COR-L47 (cell line): ENCODE results near the gene OR3A2.
"Not testable (repeated sequence)": the region's sequence is repeated elsewhere in the genome, so short reads cannot be mapped to it uniquely, and the experiment has no call there.

ENCODE experiments used
- DNase-seq: peaks from one replicate; lab custom pipeline; 2025; lab: John Stamatoyannopoulos, UW

Gene OR3A2

DNA sequence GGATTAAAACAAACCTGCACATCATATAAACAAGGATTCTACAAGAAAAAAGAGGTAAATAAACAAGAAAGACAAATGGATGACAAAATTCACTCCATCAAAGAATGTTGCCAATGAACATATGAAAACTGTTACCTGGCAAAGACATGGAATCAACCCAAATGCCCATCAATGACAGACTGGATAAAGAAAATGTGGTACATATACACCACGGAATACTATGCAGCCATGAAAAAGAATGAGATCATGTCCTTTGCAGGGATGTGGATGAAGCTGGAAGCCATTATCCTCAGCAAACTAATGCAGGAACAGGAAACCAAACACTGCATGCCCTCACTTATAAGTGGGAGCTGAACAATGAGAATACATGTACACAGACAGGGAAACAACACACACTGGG, 92.6 kb downstream of the OR3A2 start:
- DNase-seq, result not testable (repeated sequence)

DNA sequence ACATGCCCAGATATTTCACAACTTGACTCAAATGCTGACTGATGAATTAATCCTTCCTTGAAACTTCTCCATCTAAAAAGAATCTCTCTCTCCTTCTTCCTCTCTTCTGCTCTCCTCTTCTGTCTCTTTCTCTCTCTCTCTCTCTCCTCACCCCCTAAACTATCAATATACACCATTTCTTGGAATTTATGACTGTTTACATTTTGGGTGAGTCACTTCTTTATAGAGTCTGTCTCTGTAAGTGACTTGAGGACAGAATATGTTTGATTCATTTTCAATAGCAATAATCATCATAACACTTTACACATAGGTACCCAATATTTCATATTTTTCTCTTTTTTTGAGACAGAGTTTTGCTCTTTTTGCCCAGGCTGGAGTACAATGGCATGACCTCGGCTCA, 103.2 kb downstream of the OR3A2 start:
- no peak for DNase-seq

DNA sequence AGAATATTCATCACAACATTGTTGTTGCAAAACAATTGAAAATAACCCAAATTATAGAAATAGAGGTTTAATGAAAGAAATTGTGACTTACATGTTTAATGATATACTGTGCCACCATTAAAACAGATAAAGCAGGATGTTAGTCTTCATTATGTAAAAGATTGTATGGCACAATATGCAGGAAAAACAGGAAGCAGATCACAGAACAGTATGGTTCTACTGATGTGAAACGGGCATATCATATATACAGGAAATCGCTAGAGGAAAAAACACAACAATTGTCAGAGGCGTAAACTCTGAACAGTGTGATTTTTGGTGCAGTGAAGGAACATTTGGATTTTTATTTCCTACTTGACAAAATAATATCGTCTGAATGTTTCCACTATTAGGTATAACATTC, 110.0 kb downstream of the OR3A2 start:
- DNase-seq, result no peak

DNA sequence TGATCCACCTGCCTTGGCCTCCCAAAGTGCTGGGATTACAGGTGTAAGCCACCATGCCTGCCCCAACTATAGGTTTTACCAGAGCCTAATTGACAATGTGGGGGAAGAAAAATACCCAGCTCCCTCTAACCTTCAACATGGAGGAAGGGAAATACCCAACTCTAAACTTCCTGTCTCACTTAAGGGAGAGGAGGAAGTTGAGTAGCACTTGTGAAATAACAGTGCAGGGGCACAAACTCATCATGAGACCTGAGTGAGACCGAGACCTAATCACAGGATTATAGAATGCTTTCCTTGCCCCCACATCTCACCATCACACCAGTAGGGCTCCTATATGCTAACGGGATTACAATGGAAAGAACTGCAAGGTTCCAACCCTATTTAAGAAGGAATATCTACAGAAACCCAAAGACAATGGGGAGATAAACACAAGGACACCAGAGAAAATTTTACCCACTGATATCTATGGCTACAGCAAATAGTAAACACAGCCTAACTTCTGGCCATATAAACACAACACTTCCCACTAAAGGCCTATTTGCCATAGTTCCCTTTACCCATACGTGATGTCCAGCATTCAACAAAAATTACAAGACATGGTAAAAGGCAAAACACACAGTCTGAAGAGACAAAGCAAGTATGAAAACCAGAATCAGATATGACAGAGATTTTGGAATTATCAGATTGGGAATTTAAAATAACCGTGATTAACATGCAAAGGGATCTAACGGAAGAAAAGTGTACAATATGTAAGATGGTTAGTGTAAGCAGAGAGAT, 114.8 kb downstream of the OR3A2 start:
- DNase-seq, result no peak

DNA sequence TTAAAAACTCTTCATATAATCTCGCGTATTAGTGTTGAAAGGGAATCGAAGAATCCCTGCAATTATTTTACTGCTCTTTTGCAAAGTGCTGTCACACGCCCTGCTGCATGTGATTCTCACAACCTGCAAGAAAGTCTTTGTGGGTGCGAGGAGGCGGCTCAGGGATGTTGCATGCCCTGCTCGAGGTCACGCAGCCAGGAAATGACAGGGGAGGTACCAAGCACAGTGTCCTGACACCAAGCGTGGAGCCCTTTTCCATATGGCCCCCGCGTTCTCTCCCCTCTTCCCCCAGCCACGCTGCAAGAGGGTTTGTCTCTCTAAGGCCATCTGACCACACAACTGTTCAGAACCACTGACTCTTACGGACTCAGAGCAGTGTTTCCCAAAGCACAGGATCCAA, 125.5 kb downstream of the OR3A2 start:
- no peak for DNase-seq

DNA sequence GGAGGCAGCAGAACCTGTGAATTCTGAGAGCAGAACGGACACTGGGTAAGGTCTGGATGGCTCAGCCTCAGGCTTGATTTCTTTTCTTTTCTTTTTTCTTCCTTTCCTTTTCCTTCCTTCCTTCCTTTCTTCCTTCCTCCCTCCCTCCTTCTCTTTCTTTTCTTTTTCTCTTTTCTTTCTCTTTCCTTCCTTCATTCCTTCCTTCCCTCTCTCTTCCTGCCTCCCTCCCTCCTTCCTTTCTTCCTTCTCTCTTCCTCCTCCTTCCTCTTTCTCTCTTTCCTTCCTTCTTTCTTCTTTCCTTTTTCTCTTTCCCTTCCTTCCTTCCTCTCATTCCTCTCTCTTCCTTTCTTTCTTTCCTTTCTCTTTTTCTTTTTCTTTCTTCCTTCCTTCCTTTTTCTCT, 125.9 kb downstream of the OR3A2 start:
- DNase-seq, result no peak

DNA sequence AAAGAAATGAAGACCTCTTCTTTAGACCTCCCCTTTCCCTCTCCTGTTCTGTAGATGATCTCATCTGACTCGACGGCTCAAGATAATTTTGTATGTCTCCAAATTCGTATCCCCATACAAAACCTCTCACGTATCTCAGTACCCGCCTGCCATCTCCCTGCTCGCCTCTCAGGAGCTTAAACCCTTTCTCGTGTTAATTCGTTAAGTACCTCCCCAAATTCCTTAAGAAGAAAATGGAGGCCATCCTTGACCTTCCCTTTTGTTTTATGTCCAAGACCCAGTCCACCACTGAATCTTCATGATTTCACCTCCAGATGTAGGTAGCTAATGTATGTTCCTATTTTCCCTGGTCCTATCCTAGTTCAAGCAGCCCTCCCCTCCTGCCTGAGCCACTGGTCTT, 129.5 kb downstream of the OR3A2 start:
- DNase-seq, result no peak

DNA sequence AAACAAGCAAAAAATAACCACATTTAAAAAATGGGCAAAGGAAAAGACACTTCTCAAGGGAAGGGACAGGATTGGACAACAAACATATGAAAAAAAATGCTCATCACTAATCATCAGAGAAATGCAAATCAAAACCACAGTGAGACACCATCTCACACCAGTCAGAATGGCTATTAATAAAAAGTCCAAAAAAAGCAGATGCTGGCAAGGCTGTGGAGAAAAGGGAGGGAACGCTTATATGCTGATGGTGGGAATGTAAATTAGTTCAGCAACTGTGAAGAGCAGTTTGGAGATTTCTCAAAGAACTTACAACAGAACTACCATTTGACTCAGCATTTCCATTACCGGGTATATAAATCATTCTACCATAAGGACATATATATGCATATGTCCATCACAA, 137.1 kb downstream of the OR3A2 start:
- DNase-seq, result not testable (repeated sequence)

DNA sequence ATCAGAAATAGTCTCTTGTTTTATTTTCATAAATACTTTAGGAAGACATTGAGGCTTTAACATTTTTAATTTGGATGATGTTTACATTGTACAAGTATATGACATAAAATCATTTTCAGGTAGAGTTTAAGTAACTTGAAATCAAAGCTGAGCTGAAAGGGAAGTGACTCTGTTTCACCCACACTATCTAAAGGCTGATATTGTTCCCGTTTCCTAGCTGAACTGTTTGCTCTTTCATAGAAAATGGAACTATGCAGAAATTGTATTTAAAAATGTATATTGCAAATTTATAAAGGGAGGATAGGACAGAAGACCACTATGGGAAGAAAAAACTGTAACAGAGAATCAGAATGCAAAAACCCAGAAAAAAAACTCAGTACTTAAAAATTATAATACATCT, 141.3 kb downstream of the OR3A2 start:
- DNase-seq, result not testable (repeated sequence)

DNA sequence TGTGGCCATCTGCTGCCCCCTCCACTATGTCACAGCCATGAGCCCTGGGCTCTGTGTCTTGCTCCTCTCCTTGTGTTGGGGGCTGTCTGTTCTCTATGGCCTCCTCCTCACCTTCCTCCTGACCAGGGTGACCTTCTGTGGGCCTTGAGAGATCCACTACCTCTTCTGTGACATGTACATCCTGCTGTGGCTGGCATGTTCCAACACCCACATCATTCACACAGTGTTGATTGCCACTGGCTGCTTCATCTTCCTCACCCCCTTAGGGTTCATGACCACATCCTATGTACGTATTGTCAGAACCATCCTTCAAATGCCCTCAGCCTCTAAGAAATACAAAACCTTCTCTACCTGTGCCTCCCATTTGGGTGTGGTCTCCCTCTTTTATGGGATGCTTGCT, 145.1 kb downstream of the OR3A2 start:
- DNase-seq, result not testable (repeated sequence)

DNA sequence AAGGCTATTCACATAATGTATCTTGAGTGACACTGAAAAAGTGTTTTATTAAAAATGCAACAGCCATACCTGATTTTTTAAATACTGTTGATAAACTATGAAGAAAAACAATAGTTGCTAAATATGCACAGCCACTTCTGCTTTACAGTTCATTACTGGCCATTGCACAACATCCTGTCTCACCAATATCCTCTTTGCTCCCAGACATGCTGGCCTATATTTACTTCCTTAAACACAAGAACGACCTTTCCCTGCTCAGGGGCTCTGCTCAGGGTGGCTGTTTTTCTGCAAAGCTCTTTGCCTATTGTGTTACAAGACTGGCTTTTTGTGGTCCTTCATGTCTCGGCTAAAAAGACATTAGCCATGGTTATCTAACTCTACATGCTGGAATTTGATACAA, 147.4 kb downstream of the OR3A2 start:
- DNase-seq, result not testable (repeated sequence)

DNA sequence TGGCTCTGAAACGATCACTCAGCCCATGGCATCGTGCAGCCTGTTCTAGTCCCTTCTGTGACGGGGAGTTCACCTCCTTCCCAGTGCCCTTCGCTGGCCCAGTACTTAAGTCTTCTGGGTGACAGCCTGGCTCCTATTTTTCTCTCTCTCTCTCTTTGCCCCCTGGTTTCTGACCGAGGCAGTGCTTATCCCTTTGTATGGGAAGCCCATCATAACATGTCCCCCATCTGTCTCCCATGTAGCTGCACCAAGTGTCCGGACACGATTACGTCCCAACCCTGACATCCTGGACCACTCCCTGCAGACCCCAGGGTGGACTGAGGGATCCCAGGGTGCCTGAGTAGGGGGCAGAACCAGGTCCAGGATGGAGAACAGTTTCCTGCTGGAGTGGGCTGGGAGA, 153.8 kb downstream of the OR3A2 start:
- DNase-seq, result not testable (repeated sequence)
